ENCODE results near the gene SUV39H2.
"Not testable (repeated sequence)": the region's sequence is repeated elsewhere in the genome, so short reads cannot be mapped to it uniquely, and the experiment has no call there.

The SUV39H2 gene

DNA sequence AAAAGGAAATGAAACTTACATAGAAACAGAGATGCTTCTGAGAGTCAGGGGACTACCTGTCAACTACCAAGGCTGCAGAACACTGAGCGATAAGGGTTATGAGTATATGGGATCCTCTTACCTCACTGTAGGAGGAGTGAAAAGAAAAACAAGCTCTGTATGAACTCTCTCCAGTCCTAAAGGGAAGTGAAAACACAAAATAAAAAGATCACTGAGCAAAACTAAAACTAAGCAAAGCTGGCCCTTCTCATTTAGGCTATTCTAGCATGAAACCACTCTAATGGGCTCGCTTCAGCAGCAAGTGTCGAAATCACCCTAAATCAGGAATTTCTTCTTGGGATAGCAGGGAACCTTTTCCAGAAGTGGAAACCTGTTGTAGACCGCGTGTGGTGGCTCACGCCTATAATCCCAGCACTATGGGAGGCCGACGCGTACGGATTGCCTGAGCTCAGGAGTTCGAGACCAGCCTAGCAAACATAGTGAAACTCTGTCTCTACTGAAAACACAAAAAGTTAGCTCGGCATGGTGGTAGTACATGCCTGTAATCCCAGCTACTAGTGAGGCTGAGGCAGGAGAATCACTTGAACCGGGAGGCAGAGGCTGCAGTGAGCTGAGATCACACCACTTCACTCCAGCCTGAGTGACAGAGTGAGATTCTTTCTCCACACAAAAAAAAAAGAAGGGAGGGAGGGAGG lies 48.2 kb downstream of the SUV39H2 start:
- DNase-seq (ENCODE audit: extremely low read depth in 1 of 2, low read depth in 1 of 2): no peak

DNA sequence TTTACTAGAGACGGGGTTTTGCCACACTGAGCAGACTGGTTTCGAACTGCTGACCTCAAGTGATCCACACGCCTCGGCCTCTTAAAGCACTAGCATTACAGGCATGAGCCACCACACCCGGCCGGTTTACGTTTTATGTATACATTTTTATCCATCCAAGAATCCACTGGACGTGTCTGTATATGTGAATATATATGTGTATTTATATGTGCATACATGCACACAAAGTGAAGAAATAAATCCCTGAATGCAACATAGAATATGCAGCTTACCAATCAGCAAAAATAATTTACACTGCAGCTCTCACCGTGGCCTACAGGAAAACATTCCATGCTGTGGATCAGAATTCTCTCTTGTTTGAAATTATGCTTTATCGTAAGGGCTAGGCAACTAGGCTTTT lies 51.9 kb downstream of the SUV39H2 start:
- no peak for DNase-seq (ENCODE audit: extremely low read depth in 1 of 2, low read depth in 1 of 2)

DNA sequence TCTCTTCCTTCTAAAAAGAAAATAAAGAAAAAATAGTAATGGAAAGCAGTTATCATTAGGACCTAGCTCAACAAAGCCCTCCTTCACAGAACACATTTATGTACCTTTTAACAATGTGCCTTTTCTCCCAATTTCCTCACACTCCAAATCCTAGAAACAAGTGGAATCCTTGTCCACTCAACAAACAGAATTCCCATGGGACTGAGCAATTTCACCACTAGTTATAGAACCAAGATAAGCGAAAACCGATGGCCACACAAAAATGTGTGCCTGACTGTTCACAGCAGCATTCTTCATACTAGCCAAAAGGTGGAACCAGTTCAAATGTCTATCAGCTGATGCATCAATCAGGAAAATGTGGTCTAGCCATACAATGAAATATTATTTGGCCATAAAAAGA lies 57.9 kb downstream of the SUV39H2 start:
- DNase-seq (ENCODE audit: extremely low read depth in 1 of 2, low read depth in 1 of 2): no peak

DNA sequence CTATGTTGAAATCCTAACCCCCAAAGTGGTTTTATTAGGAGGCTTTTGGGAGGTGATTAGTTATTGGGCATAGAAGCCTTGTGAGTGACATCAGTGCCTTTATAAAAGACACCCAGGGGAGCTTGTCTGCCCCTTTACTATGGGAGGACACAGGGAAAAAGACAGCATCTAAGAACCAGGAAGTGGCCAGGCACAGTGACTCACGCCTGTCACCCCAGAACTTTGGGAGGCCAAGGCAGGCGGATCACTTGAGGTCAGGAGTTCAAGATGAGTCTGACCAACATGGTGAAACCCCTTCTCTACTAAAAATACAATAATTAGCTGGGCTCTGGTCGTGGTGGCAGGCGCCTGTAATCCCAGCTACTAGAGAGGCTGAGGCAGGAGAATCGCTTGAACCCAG lies 60.3 kb downstream of the SUV39H2 start:
- not testable (repeated sequence) for DNase-seq (ENCODE audit: extremely low read depth in 1 of 2, low read depth in 1 of 2)

DNA sequence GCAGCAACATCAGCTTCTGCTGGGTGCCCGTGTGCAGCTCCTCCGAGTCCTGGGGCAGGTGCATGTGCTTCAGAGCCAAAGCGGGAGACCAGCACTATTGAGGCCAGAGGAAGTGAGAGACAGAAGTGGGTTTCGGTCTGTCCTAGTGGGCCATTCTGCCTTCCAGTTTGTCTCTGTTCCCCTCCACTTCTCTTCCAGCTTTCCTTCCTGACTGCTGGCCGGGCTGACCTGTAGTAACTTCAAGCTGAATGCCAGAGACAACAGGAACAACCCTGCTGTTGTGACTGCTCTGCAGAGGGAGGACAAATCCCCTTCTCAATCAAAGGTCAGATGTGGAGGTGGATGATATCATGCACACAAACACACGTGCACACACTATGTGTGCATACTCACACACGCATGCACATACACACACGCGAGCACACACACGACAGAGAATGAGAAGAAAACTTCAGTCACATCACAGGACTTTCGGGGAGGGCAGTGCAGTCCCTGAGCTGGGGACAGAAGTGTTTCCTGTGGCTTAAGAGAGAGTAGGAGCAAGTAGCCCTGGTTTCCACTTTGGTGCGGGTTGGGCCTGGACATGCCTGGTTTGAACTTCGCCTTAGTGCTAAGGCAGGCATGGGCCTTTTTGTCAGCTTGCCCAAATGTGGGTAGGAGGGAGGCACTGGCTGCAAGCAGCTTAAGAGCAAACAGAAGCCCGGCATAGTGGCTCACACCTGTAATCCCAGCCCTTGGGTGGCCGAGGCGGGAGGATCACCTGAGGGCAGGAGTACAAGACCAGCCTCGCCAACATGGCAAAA lies 63.7 kb downstream of the SUV39H2 start:
- not testable (repeated sequence) for DNase-seq (ENCODE audit: extremely low read depth in 1 of 2, low read depth in 1 of 2)

DNA sequence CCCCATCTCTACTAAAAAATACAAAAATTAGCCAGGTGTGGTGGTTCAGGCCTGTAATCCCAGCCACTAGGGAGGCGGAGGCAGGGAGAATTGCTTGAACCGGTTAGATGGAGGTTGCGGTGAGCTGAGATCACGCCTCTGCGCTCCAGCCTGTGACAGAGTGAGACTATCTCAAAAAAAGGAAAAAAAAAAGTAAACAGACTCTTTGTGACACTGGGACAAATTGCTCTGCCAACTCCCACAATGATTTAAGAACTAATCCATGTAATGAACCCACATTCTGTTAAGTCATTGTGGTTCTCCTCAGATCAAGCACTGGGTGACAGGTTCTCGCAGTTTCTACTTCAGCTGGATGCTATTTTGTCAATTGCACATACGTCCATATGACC lies 64.3 kb downstream of the SUV39H2 start:
- DNase-seq (ENCODE audit: extremely low read depth in 1 of 2, low read depth in 1 of 2): not testable (repeated sequence)

DNA sequence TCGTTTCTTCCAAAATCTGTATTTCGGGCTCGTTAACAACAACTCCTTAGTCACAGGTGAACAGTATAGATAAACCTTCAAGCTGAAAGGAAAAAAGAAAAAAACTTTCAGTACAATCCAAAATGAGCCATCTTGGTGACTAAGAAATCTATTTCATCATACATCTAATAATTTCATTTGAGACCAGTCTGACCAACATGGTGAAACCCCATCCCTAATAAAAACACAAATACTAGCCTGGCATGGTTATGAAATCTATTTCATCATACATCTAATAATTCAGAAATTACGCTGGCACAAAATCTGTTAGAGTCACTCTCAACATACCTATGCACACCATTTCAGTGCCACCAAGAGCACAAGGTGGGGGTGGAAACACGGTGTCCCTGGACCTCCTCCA lies 66.4 kb downstream of the SUV39H2 start:
- no peak for DNase-seq (ENCODE audit: extremely low read depth in 1 of 2, low read depth in 1 of 2)

DNA sequence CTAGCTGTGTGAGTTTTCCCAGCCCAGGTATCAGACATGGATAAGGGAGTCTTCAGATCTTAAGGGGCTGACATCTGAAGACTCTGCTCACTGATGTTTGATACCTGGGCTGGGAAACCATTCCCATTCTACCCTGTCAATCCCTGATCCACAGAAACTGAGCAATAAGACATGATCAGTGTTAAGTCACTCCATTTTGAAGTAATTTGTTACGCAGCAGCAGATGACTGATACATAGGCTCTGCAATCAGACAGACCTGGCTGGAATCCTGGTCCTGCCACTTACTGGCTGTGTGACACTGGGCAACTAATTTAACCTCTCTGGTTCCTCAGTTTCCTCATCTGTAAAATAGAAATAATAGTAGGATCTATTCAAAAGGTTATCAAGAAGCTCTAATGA lies 68.6 kb downstream of the SUV39H2 start:
- no peak for DNase-seq (ENCODE audit: extremely low read depth in 1 of 2, low read depth in 1 of 2)

DNA sequence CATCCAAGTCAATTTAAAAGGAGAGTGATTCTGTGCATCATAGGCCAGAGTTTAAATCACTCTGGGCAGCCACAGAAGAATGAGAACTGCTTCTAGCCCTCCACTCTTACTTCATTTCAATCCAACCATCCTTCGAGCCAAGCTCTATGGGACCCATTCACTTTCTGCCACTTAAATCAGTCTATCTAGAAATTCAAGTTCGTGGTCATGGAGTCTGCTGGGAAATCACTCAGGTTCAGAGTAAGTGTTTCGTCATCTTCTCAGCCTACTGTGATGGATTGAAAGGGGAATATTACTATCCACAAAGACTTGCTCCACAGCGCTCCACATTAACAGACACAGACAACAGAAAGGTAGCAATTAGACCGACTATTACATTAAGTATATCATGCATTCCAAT lies 70.6 kb downstream of the SUV39H2 start:
- DNase-seq (ENCODE audit: extremely low read depth in 1 of 2, low read depth in 1 of 2): no peak

DNA sequence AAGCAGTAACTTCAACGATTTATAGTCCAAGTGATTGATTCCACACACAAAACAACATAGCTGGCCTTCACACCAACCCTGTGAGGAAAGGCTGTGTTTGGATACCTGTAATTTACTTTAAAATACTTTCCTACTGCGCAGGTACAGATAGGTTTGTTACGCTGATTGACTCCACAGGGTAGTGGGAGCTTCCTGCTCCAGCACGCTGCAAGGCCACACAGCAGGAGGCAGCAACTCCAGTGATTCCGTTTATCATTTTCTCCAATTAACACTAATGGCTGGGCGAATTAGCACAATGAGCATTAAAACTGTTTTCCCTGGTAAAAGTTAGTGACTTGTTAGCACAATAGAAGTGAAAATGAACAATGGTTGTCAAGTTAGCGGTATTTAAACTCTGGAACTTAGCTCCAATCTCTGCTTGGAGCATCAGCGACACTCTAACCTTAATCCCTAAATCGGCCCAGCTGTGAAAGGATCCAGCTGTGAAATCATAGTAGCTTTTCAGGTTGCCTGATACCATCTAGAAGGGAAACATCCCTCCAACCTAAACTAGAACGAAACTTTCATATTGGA lies 74.3 kb downstream of the SUV39H2 start:
- DNase-seq (ENCODE audit: extremely low read depth in 1 of 2, low read depth in 1 of 2): no peak

DNA sequence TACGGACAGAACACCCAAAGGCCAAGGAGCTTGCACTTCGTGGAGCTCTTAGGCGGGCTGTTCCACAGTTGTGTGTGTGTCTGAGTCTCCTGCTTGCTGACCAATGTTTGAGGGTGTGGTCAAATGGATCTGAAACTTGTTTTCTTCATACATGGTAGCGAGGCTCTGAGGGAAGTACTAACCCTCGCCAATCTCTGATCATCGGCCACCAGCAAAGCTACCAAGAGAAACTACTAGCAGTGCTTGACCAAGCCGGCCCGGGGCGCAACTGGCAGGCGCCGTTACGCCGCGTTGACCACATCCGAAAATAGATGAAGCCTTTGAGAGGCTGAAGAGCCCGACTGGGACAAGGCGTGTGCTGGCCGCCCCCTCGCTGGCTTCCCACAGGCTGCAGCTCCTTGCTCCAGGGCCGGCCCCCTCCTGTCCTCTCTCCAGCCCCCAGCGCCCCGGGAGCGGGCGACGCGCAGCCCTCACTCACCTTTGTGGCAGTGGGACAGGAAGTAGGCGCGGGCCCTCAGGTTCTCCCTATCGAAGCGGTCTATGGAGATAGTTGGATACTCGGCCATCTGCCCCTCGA lies 74.8 kb downstream of the SUV39H2 start:
- DNase-seq (ENCODE audit: extremely low read depth in 1 of 2, low read depth in 1 of 2): no peak
